ENCODE data around the gene SLAMF9.

- TF ChIP-seq, protein P1, sequence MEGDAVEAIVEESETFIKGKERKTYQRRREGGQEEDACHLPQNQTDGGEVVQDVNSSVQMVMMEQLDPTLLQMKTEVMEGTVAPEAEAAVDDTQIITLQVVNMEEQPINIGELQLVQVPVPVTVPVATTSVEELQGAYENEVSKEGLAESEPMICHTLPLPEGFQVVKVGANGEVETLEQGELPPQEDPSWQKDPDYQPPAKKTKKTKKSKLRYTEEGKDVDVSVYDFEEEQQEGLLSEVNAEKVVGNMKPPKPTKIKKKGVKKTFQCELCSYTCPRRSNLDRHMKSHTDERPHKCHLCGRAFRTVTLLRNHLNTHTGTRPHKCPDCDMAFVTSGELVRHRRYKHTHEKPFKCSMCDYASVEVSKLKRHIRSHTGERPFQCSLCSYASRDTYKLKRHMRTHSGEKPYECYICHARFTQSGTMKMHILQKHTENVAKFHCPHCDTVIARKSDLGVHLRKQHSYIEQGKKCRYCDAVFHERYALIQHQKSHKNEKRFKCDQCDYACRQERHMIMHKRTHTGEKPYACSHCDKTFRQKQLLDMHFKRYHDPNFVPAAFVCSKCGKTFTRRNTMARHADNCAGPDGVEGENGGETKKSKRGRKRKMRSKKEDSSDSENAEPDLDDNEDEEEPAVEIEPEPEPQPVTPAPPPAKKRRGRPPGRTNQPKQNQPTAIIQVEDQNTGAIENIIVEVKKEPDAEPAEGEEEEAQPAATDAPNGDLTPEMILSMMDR (IDR thresholded peaks at IDR 0.05; ENCODE audit: insufficient read depth, low read depth, low read length) = no peak
- no peak for TF ChIP-seq EZH2 (IDR thresholded peaks at IDR 0.05; ENCODE audit: insufficient read depth, low read length)
These were observed 39.9 kb upstream of the SLAMF9 start for GRCh38 chr1:159993911-159994310.

All from astrocyte (in vitro differentiated cells and primary cell).